K562 (cell line): ENCODE data around the gene PITPNC1. TPM values are rescaled to one million over a fixed set of nuclear protein-coding genes. Genes with fewer than 3 reads are reported as not detected.

Source experiments
- DDX20 ChIP-seq: fragments of 450-650 bp; IDR thresholded peaks from 2 replicates; pipeline ENCODE4 v1.6.1; 2016; ENCODE audit warnings: missing genetic modification characterization, low read depth, mild to moderate bottlenecking, missing compliant biosample characterization, moderate library complexity
- E2F3 ChIP-seq: fragments of 250-450 bp; sonication (Bioruptor Pico); IDR thresholded peaks from 2 replicates; pipeline ENCODE4 v1.4.0; 2020; ENCODE audit warnings: mild to moderate bottlenecking
- EP300 ChIP-seq: IDR thresholded peaks from 2 replicates; pipeline ENCODE4 v1.6.1; 2012; ENCODE audit warnings: low read length, improper control_type of control experiment
- FOXK2 ChIP-seq, 2 experiments: fragments of 450-650 bp; IDR thresholded peaks in 1 of 2; conservative IDR thresholded peaks in 1 of 2; 2 replicates each; pipeline ENCODE4 v1.6.1; 2016; ENCODE audit warnings: low read depth in 2 of 2, mild to moderate bottlenecking in 1 of 2
- KLF10 ChIP-seq: fragments of 250-450 bp; sonication (Bioruptor Pico); IDR thresholded peaks from 2 replicates; pipeline ENCODE4 v1.6.1; 2021; ENCODE audit warnings: matching md5 sums
- RBM25 ChIP-seq: fragments of 200-400 bp; formaldehyde crosslinking; IDR thresholded peaks from 2 replicates; pipeline ENCODE4 v1.6.1; 2018; ENCODE audit warnings: low read length, low read depth, moderate library complexity; ENCODE audit not compliant: severe bottlenecking
- SMAD4 ChIP-seq: fragments of 250-450 bp; sonication (Bioruptor Pico); conservative IDR thresholded peaks from 2 replicates; pipeline ENCODE4 v1.8.0; 2021; ENCODE audit warnings: inconsistent platforms, mild to moderate bottlenecking, moderate library complexity
- ZNF3 ChIP-seq: fragments of 250-450 bp; sonication (Bioruptor Pico); IDR thresholded peaks from 2 replicates; pipeline ENCODE4 v1.5.0; 2021; ENCODE audit warnings: mild to moderate bottlenecking, moderate library complexity
- ZNF589 ChIP-seq: fragments of 200-800 bp; sonication (Bioruptor generic); IDR thresholded peaks from 2 replicates; pipeline ENCODE4 v1.6.1; 2016; ENCODE audit warnings: low read depth, missing genetic modification characterization, missing compliant biosample characterization
- ZNF609 ChIP-seq: sonication (generic); formaldehyde crosslinking; IDR thresholded peaks from 2 replicates; pipeline ENCODE4 v1.8.1; 2023; ENCODE audit warnings: missing genetic modification reagents, mild to moderate bottlenecking, borderline replicate concordance
- ZNF695 ChIP-seq: fragments of 450-650 bp; formaldehyde crosslinking; IDR thresholded peaks from 2 replicates; pipeline ENCODE4 v1.4.0; 2020; ENCODE audit warnings: mild to moderate bottlenecking, moderate library complexity
- polyA plus RNA-seq, 8 experiments: library from polyadenylated mRNA; depleted of rRNA in 4 of 8; stranded (reverse) in 5 of 8; unstranded in 3 of 8; fragments of >200 nt; fragmentation: Nextera tagmentation in 2 of 8; fragmentation: Illumina TruSeq in 1 of 8; extraction: Ambion mirVana in 2 of 8; extraction: Trizol in 1 of 8; gene quantifications; 2 replicates each; pipeline versions ENCODE4 v1.2.1 to v1.2.3, GENCODE V29; 2011 to 2014; ENCODE audit warnings: inconsistent platforms in 1 of 8, missing spikeins in 1 of 8
- total RNA-seq, 7 experiments: library from RNA; depleted of rRNA in 6 of 7; stranded (reverse); fragments of >200 nt in 6 of 7; fragmentation: Illumina TruSeq in 2 of 7; extraction: Trizol in 2 of 7; gene quantifications; 2 replicates each; pipeline versions ENCODE4 v1.2.1 to v1.2.3, GENCODE V29; 2011 to 2021; ENCODE audit warnings: low replicate concordance in 1 of 7
- TF ChIP-seq, protein P1 (sequence below), 2 experiments: fragments of 200-800 bp in 1 of 2; sonication (Bioruptor generic) in 1 of 2; sonication (generic) in 1 of 2; formaldehyde crosslinking in 1 of 2; IDR thresholded peaks in 1 of 2; conservative IDR thresholded peaks in 1 of 2; 2 replicates each; pipeline versions ENCODE4 v1.5.0 to v1.6.1; 2016 to 2020; ENCODE audit warnings: missing compliant biosample characterization in 1 of 2, missing genetic modification characterization in 1 of 2, missing genetic modification reagents in 1 of 2

Gene PITPNC1
- total and polyA plus RNA-seq, 9 of the 15 experiments (the other 6 are each of a cell fraction or from before 2014, with no cell fraction given), result 0.11 to 1.1 (median 0.65) TPM

- TF ChIP-seq, protein P1, sequence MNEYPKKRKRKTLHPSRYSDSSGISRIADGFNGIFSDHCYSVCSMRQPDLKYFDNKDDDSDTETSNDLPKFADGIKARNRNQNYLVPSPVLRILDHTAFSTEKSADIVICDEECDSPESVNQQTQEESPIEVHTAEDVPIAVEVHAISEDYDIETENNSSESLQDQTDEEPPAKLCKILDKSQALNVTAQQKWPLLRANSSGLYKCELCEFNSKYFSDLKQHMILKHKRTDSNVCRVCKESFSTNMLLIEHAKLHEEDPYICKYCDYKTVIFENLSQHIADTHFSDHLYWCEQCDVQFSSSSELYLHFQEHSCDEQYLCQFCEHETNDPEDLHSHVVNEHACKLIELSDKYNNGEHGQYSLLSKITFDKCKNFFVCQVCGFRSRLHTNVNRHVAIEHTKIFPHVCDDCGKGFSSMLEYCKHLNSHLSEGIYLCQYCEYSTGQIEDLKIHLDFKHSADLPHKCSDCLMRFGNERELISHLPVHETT (CRISPR knock-in tag; conservative IDR thresholded peaks at IDR 0.05 in 1 of 2, IDR thresholded peaks at IDR 0.05 in 1 of 2), result no peak
- TF ChIP-seq ZNF589 (CRISPR knock-in tag) (no peak), EP300 (no peak), RBM25 (no peak), FOXK2 (conservative IDR thresholded peaks at IDR 0.05 in 1 of 2, IDR thresholded peaks at IDR 0.05 in 1 of 2; ENCODE audit: low read depth in 2 of 2) (no peak), ZNF609 (CRISPR knock-in tag) (no peak), DDX20 (tag) (no peak), ZNF3 (CRISPR knock-in tag) (no peak), ZNF695 (CRISPR knock-in tag) (no peak), KLF10 (no peak), E2F3 (CRISPR knock-in tag) (no peak), SMAD4 (CRISPR knock-in tag) (no peak)
- TF ChIP-seq, all 486 proteins: peak for 0
These were observed 27.7 kb upstream of the PITPNC1 start (continued) for GRCh38 chr17:67349420-67349819.
